Activated CD4-positive, alpha-beta memory T cell treated with anti-CD3 and anti-CD28 coated beads for 36 hours (primary cell): Measurements from ENCODE around the gene AIPL1. TPM values are rescaled to one million over a fixed set of nuclear protein-coding genes. Genes with fewer than 3 reads are reported as not detected.
"Not testable (repeated sequence)": the region's sequence is repeated elsewhere in the genome, so short reads cannot be mapped to it uniquely, and the experiment has no call there.

ENCODE experiments used
- CTCF ChIA-PET: fragments of 350-600 bp; sonication (Branson Sonifier 250); formaldehyde crosslinking; loops from one replicate; lab custom pipeline; 2021; ENCODE audit warnings: antibody characterized with exemption, inconsistent platforms; lab: Charles Lee
- POLR2A ChIA-PET: fragments of 350-600 bp; sonication (Branson Sonifier 250); formaldehyde crosslinking; loops from one replicate; lab custom pipeline; 2021; ENCODE audit warnings: antibody characterized with exemption; lab: Charles Lee
- DNase-seq: peaks from one replicate; pipeline ENCODE4 v3.0.0-alpha.2; 2020
- H3K27ac Mint-ChIP-seq: one replicate; pipeline ENCODE4 v1.8.0; 2021; ENCODE audit warnings: mixed read lengths
- H3K27me3 Mint-ChIP-seq: one replicate; pipeline ENCODE4 v1.8.0; 2021; ENCODE audit warnings: mixed read lengths
- H3K36me3 Mint-ChIP-seq: one replicate; pipeline ENCODE4 v1.8.0; 2021; ENCODE audit warnings: mixed read lengths
- H3K4me1 Mint-ChIP-seq: one replicate; pipeline ENCODE4 v1.8.0; 2021; ENCODE audit warnings: low read depth, mixed read lengths
- H3K4me3 Mint-ChIP-seq: one replicate; pipeline ENCODE4 v1.8.0; 2021; ENCODE audit warnings: mild to moderate bottlenecking, mixed read lengths
- H3K9me3 Mint-ChIP-seq: one replicate; pipeline ENCODE4 v1.8.0; 2021; ENCODE audit warnings: mixed read lengths
- intact Hi-C: fragments of 100-400 bp; cut with micrococcal nuclease; formaldehyde crosslinking; loops from one replicate; pipeline ENCODE4 v1.15.1; 2023
- total RNA-seq, 2 experiments: library from RNA; stranded (reverse); gene quantifications; one replicate each; pipeline ENCODE4 v1.2.3, GENCODE V29; 2021

AIPL1 gene, protein sequence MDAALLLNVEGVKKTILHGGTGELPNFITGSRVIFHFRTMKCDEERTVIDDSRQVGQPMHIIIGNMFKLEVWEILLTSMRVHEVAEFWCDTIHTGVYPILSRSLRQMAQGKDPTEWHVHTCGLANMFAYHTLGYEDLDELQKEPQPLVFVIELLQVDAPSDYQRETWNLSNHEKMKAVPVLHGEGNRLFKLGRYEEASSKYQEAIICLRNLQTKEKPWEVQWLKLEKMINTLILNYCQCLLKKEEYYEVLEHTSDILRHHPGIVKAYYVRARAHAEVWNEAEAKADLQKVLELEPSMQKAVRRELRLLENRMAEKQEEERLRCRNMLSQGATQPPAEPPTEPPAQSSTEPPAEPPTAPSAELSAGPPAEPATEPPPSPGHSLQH
- not detected for total RNA-seq

DNA sequence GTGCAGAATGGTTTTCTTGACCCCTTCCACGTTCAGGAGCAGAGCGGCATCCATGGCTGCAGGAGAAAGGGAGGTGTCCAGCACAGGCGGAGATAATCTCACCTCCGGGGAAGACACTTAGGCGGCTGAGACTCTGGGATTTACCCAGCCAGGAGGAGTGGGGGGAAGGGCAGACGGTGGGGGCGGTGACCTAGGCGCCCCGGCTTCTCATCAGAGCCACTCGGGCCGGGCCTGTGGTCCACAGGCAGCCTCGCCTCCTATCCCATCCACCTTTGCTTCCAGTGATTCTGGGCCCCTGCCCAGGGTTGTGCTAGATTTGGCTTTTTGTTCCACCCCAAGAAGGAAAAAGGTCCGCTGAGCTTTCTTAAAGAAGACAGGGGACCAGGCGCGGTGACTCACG lies at the start of gene AIPL1:
Gene AIPL1 (minus strand): TSS at position 71 of the 400 bp plus-strand sequence. CDS start 17 bp downstream, at position 54.
- H3K36me3 Mint-ChIP-seq, result peaks cover 6% of the 10 kb centered on the region
- H3K27ac Mint-ChIP-seq, result no peak within 1 kb of the TSS
- H3K4me3 Mint-ChIP-seq, result no peak within 1 kb of the TSS
- intact Hi-C loops, result no loop called here
- DNase-seq, result no peak
- CTCF ChIA-PET, result interaction anchor here (1.2 to 2.6 kb wide), 8 partner anchors 11 to 1185 kb away, joined by 4 to 17 read pairs (median 13); no protein-coding TSS in a partner anchor
- H3K9me3 Mint-ChIP-seq, result peaks cover 14% of the 10 kb centered on the region
- POLR2A ChIA-PET, result no interaction called here
- peaks cover 2% of the 10 kb centered on the region for H3K4me1 Mint-ChIP-seq
- peaks cover 16% of the 10 kb centered on the region for H3K27me3 Mint-ChIP-seq

DNA sequence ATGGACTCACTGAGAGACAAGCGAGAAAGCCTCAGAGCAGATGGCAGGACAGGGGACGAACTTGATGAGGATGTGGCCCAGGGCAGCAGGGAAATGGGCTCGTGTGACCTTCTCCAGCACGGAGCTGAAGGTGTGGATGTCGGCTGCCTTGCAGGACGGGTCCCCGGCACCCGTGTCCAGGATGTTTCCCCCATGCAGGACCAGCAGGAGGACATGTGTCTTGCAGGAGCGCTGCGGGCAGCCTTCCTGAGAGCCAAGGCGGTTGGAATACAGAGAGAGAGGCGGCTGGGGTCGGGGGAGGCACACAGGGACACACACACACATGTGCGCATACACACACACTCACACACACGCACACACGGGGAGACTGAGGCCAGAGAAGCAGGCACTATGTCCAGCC lies 48.6 kb upstream of the AIPL1 start:
- ChIA-PET CTCF (interaction anchor here (1.0 kb wide), 1 partner anchor 10 kb away, joined by 4 read pairs; no protein-coding TSS in a partner anchor), POLR2A (no interaction called here)
- H3K27me3 Mint-ChIP-seq, result peaks cover 19% of the 10 kb centered on the region
- H3K4me3 Mint-ChIP-seq, result no peak overlapping the region
- H3K4me1 Mint-ChIP-seq, result no peaks in the 10 kb centered on the region
- DNase-seq, result no peak
- no peak overlapping the region for H3K27ac Mint-ChIP-seq
- no peaks in the 10 kb centered on the region for H3K36me3 Mint-ChIP-seq
- intact Hi-C loops, result no loop called here
- H3K9me3 Mint-ChIP-seq, result no peaks in the 10 kb centered on the region

DNA sequence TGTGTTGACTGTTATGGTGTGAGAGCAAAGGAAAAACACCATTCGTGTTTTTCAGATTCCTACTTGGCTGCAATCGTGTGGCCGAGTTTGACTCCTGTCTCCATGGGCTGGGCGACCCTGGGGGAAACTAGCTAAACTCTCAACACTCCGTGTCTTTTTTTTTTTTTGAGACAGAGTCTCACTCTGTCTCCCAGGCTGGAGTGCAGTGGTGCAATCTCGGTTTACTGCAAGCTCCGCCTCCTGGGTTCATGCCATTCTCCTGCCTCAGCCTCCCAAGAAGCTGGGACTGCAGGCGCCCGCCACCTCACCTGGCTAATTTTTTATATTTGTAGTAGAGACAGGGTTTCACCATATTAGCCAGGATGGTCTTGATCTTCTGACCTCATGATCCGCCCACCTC lies 47.9 kb upstream of the AIPL1 start:
- CTCF ChIA-PET, result interaction anchor here (0.7 kb wide), 1 partner anchor 8 kb away, joined by 3 read pairs; no protein-coding TSS in a partner anchor
- DNase-seq, H3K36me3 Mint-ChIP-seq, intact Hi-C loops, H3K27ac Mint-ChIP-seq, H3K4me1 Mint-ChIP-seq, H3K9me3 Mint-ChIP-seq, H3K4me3 Mint-ChIP-seq, POLR2A ChIA-PET: not testable (repeated sequence)
- H3K27me3 Mint-ChIP-seq, result peaks cover 15% of the 10 kb centered on the region

DNA sequence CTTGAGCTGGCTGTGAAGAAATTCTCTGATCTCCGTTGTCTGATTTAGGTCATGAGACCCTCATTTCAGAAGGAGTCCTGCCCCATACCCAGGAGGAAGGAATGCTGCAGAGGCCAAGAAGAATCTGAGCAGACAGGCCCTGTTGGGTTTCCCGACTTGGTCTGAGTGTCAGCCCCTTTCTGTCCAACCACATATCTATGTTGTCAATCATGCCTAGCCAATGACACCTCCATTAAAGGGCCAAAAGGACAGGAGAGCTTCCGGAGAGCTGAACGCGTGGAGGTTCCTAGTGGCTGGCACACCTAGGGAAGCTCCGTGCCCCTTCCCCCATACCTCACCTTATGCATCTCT lies 47.2 kb upstream of the AIPL1 start:
- DNase-seq, result no peak
- H3K4me1 Mint-ChIP-seq, result no peaks in the 10 kb centered on the region

DNA sequence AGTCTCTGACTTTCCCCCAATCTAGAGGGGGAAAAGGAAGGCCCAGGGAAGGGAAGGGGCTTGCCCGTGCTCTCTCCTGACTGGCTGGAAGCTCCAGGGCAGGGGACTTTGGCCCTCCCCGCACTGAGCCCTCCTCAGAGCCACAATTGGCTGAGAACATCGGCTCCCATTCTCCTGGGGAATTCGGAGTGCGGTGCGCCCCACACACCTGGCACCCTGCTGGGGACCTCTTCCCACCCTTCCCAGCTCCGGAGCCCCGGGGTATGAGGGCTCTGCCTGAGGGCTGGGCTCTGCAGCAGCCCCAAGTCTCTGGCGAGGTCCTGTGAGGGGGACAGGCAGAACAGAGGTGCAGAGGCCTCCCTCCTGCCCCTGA lies 45.4 kb upstream of the AIPL1 start:
- ChIA-PET POLR2A (no interaction called here), CTCF (no interaction called here)

More for the DNA sequence above, 47.2 kb upstream of the AIPL1 start:
- intact Hi-C loops, result no loop called here
- ChIA-PET POLR2A (no interaction called here), CTCF (no interaction called here)
- H3K9me3 Mint-ChIP-seq, result no peaks in the 10 kb centered on the region
- peaks cover 14% of the 10 kb centered on the region for H3K27me3 Mint-ChIP-seq
- H3K36me3 Mint-ChIP-seq, result no peaks in the 10 kb centered on the region
- H3K27ac Mint-ChIP-seq, result no peak overlapping the region
- no peak overlapping the region for H3K4me3 Mint-ChIP-seq

DNA sequence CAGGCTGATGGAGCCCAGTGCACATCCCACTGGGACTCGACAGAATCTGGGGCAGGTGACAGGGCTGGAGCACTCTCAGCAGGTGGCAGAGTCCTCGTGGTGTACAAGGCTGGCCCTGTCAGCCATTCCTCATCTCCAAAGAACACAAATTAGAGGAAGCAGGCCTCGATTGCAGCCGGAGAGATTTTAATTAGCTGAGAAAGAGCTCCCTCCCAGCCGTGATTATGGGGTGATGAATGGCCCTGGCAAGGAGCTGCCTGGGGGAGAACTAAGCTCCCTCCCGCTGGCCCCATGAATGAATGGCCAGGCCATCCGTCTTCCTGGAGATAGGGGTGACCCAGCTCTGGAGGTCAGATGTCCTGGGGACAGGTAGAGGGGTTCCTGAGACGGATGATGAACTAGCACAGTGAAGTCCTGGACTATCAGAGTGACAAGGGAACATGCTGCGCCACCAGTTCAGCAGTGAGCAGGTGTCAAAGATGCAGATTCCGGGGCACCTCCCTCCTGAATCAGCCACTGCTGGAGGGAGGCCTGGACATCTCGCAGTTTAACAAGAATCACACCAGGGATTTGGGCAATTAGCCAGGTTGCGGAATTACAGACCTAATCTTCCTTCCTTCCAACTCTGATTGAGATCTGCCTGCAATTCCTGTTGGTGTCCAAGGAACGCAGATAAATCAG lies 44.8 kb upstream of the AIPL1 start:
- CTCF ChIA-PET, result no interaction called here
- Mint-ChIP-seq H3K27me3 (peaks cover 6% of the 10 kb centered on the region), H3K36me3 (no peaks in the 10 kb centered on the region), H3K4me3 (no peak overlapping the region), H3K4me1 (no peaks in the 10 kb centered on the region), H3K27ac (no peak overlapping the region), H3K9me3 (no peaks in the 10 kb centered on the region)
- intact Hi-C loops, result no loop called here
- POLR2A ChIA-PET, result no interaction called here
- DNase-seq, result no peak

More for the DNA sequence above, 45.4 kb upstream of the AIPL1 start:
- no peaks in the 10 kb centered on the region for H3K36me3 Mint-ChIP-seq
- no peak overlapping the region for H3K4me3 Mint-ChIP-seq
- DNase-seq, result no peak
- no peaks in the 10 kb centered on the region for H3K9me3 Mint-ChIP-seq
- intact Hi-C loops, result no loop called here
- H3K27ac Mint-ChIP-seq, result no peak overlapping the region
- H3K4me1 Mint-ChIP-seq, result no peaks in the 10 kb centered on the region
- peaks cover 6% of the 10 kb centered on the region for H3K27me3 Mint-ChIP-seq

DNA sequence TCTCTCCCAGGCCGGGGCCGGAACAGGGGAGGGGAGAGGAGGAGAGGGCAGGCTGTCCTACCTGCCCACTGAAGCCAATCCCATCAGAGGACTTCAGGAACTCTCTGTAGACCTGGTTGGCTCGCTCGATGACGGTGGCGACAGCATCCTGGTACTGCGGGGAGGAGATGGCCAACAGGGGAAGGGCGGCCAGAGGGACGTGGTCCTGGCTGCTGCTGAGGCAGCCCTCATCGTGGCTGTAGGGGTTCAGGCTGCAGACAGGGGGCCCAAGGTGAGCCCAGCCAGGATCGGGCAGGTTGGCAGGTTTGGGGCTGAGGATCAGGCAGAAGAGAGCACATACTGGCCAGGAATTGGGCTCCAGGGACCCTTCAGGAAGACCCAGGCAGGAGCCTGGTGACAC lies 43.6 kb upstream of the AIPL1 start:
- peaks cover 6% of the 10 kb centered on the region for H3K27me3 Mint-ChIP-seq
- no peaks in the 10 kb centered on the region for H3K4me1 Mint-ChIP-seq
- H3K36me3 Mint-ChIP-seq, result no peaks in the 10 kb centered on the region
- intact Hi-C loops, result no loop called here
- no peak overlapping the region for H3K27ac Mint-ChIP-seq
- CTCF ChIA-PET, result no interaction called here
- no peak overlapping the region for H3K4me3 Mint-ChIP-seq
- no peaks in the 10 kb centered on the region for H3K9me3 Mint-ChIP-seq
- DNase-seq, result no peak
- POLR2A ChIA-PET, result no interaction called here

DNA sequence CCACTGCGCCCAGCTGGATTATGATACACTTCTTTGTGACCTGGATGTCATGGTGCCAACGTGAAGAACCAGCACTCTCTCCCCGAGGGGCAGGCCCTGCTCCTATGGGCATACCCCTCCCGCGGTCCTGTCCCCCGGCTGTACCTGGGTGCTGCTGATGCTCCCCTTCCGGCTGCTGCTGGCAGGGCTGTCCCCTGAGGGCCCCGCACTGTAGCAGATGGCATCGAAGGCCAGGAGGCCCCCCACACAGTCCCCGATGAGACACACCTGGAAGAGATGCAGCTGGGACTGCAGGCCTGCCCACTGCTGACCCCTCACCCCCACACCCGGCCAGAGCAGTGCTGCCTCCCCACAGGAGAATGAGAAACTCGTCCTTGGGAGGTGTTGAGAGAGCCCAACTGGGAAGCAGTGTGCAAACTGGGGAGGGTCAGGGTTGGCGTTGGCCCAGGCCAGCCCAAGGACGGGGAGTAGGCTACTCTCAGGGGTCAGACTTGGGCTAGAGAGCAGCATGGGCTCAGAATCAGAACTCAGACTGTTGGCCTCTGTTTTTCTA lies 43.0 kb upstream of the AIPL1 start:
- intact Hi-C loops, result no loop called here
- CTCF ChIA-PET, result no interaction called here
- peaks cover 2% of the 10 kb centered on the region for H3K4me1 Mint-ChIP-seq
- POLR2A ChIA-PET, result no interaction called here
- DNase-seq, result no peak
- no peaks in the 10 kb centered on the region for H3K36me3 Mint-ChIP-seq
- no peak overlapping the region for H3K27ac Mint-ChIP-seq
- peaks cover 6% of the 10 kb centered on the region for H3K27me3 Mint-ChIP-seq
- no peak overlapping the region for H3K4me3 Mint-ChIP-seq
- no peaks in the 10 kb centered on the region for H3K9me3 Mint-ChIP-seq

DNA sequence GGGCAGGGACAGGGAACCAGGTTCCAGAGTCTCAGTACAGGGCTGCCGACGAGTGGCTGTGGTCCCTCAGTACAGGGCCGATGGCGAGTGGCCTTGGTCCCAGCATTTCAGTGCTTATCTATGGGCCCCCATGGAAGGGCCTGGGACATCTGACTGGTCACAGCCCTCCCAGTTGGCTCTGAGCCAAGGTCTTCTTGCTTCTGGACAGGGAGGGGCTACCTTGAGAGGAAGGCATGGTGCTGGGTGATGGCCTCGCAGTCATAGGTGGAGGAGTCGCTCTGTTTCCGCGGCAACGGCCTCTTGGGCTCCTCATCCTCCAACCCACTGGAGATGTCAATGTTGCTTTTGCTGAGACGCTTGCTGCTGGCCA lies 41.9 kb upstream of the AIPL1 start:
- POLR2A ChIA-PET, result no interaction called here
- H3K27ac Mint-ChIP-seq, result no peak overlapping the region
- CTCF ChIA-PET, result no interaction called here
- H3K4me3 Mint-ChIP-seq, result no peak overlapping the region
- no peaks in the 10 kb centered on the region for H3K9me3 Mint-ChIP-seq
- H3K4me1 Mint-ChIP-seq, result peaks cover 2% of the 10 kb centered on the region
- intact Hi-C loops, result no loop called here
- no peak for DNase-seq
- peaks cover 6% of the 10 kb centered on the region for H3K27me3 Mint-ChIP-seq
- H3K36me3 Mint-ChIP-seq, result no peaks in the 10 kb centered on the region

DNA sequence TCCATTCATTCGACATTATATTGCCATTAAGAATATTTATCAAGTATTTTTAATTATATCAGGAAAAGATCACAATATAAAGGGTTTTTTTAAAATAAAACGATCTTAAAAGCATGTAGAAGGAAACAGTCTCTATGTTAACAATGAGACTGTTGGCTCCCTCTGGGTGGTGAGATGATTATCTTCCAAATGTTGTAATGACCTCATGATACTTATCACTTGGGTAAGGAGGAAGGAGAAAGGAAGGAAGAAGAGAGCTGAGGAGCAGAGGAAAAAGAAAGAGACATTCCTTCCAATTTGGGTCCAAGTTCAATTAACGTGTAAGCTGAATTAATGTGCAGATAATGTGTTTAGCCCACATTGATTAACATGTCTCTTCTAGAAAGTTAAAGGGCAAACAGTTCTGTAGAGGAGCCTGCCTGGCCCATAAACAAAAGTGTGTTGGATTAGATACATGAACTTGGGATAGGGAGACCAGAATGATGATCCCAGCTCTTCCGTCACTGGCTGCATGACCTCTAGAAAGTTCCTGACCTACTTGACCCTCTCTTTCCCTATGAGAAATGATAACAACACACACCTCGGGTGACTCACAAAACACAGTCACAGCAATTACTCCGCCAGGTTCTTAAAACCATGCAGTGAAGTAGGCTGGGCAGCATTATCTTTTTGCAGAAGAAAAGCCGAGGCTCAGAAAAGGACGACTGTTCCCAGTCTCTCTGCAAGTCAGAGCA lies 41.3 kb upstream of the AIPL1 start:
- Mint-ChIP-seq H3K36me3 (no peaks in the 10 kb centered on the region), H3K4me1 (peaks cover 2% of the 10 kb centered on the region), H3K27me3 (peaks cover 3% of the 10 kb centered on the region), H3K9me3 (no peaks in the 10 kb centered on the region), H3K27ac (no peak overlapping the region), H3K4me3 (no peak overlapping the region)
- ChIA-PET CTCF (no interaction called here), POLR2A (no interaction called here)
- intact Hi-C loops, result no loop called here
- DNase-seq, result no peak

DNA sequence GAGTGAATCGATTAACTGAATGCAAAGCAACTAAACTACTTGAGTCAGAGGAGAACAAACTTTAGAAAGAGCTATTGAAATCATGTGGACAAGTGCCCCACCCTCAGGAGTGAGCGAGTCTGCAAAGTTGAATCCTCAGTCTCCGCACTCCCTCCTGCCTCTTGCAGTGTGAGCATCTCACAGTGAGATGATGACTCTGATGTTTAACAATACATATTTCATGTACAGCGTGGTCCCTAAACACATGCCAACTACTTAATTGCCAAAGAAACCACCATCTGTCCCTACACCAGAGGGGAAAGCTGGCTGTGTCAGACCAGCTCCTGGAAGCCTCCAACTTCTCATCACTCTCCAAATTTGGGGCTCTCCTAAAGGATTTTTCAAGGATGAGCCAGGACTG lies 40.5 kb upstream of the AIPL1 start:
- peaks cover 2% of the 10 kb centered on the region for H3K4me1 Mint-ChIP-seq

DNA sequence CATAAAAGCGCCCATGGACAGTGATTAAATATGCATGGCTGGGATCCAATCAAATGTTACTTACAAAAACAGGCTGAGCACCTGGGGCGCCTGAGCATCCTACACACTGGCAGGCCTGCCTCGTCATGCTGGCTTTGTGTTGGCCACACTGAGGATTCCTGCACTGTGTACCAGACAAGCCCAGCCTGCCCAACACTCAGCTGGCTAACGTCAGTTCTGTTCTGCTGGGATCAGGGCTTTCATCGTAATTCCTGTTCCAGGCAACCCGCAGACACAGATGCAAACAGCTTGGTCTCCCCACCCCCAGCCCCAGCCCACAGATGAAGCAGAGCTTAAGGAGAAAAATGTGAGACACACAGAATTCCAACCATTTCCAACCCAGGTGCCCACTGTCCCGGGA lies 40.0 kb upstream of the AIPL1 start:
- no peak overlapping the region for H3K4me3 Mint-ChIP-seq
- H3K9me3 Mint-ChIP-seq, result no peaks in the 10 kb centered on the region
- no peak for DNase-seq
- peaks cover 2% of the 10 kb centered on the region for H3K27me3 Mint-ChIP-seq
- H3K27ac Mint-ChIP-seq, result no peak overlapping the region
- H3K36me3 Mint-ChIP-seq, result no peaks in the 10 kb centered on the region
- H3K4me1 Mint-ChIP-seq, result peaks cover 2% of the 10 kb centered on the region
- POLR2A ChIA-PET, result no interaction called here
- intact Hi-C loops, result loop anchor here (5.0 kb wide), 1 partner anchor 172 kb away; no protein-coding TSS in a partner anchor
- CTCF ChIA-PET, result interaction anchor here (0.6 to 1.9 kb wide), 3 partner anchors 8 to 22 kb away, joined by 3 to 5 read pairs (median 3); no protein-coding TSS in a partner anchor

More for the DNA sequence above, 40.5 kb upstream of the AIPL1 start:
- ChIA-PET CTCF (interaction anchor here (0.8 kb wide), 1 partner anchor 10 kb away, joined by 3 read pairs; no protein-coding TSS in a partner anchor), POLR2A (no interaction called here)
- H3K27ac Mint-ChIP-seq, result no peak overlapping the region
- no peaks in the 10 kb centered on the region for H3K36me3 Mint-ChIP-seq
- no peak for DNase-seq
- peaks cover 3% of the 10 kb centered on the region for H3K27me3 Mint-ChIP-seq
- intact Hi-C loops, result no loop called here
- H3K4me3 Mint-ChIP-seq, result no peak overlapping the region
- H3K9me3 Mint-ChIP-seq, result no peaks in the 10 kb centered on the region
